Activated CD4-positive, alpha-beta T cell treated with anti-CD3 and anti-CD28 coated beads, Interleukin-2, amount 10 ng/mL, durations not matched to agents 24 days and 14 days (primary cell): Measurements from ENCODE around the gene LDLRAD2. TPM values are rescaled to one million over a fixed set of nuclear protein-coding genes. Genes with fewer than 3 reads are reported as not detected.

Source experiments
- DNase-seq: peaks from one replicate; pipeline ENCODE4 v3.0.0; 2022
- H3K27ac Mint-ChIP-seq: one replicate; pipeline ENCODE4 v1.8.0; 2022; ENCODE audit warnings: mild to moderate bottlenecking, mixed read lengths
- H3K27me3 Mint-ChIP-seq: one replicate; pipeline ENCODE4 v1.8.0; 2022; ENCODE audit warnings: mixed read lengths
- H3K36me3 Mint-ChIP-seq: one replicate; pipeline ENCODE4 v1.8.0; 2022; ENCODE audit warnings: low read depth, mild to moderate bottlenecking, mixed read lengths
- H3K4me1 Mint-ChIP-seq: one replicate; pipeline ENCODE4 v1.8.0; 2021; ENCODE audit warnings: mixed read lengths
- H3K4me3 Mint-ChIP-seq: one replicate; pipeline ENCODE4 v1.8.0; 2022; ENCODE audit warnings: mild to moderate bottlenecking, moderate library complexity, mixed read lengths
- H3K9me3 Mint-ChIP-seq: one replicate; pipeline ENCODE4 v1.8.0; 2021; ENCODE audit warnings: mixed read lengths
- intact Hi-C: fragments of 100-400 bp; cut with micrococcal nuclease; formaldehyde crosslinking; loops from one replicate; pipeline ENCODE4 v1.15.1; 2023
- total RNA-seq: library from RNA; stranded (reverse); gene quantifications from 2 replicates; pipeline ENCODE4 v1.2.3, GENCODE V29; 2022

Gene LDLRAD2
- total RNA-seq, 1 donor from 2014 or later = 0.05 TPM

- Mint-ChIP-seq H3K36me3 (peaks cover 8% of the 10 kb centered on the region), H3K9me3 (no peaks in the 10 kb centered on the region), H3K4me1 (no peaks in the 10 kb centered on the region), H3K4me3 (no peak overlapping the region), H3K27me3 (no peaks in the 10 kb centered on the region), H3K27ac (no peak overlapping the region)
- no peak for DNase-seq
- intact Hi-C loops = no loop called here
Measured at GRCh38 chr1:21836729-21837128, 24.7 kb downstream of the LDLRAD2 start.

GRCh38 chr1:21837476-21837875 lies 25.4 kb downstream of the LDLRAD2 start:
- no peaks in the 10 kb centered on the region for H3K27me3 Mint-ChIP-seq
- intact Hi-C loops = no loop called here
- no peaks in the 10 kb centered on the region for H3K4me1 Mint-ChIP-seq
- H3K36me3 Mint-ChIP-seq = peaks cover 8% of the 10 kb centered on the region
- H3K9me3 Mint-ChIP-seq = no peaks in the 10 kb centered on the region
- no peak overlapping the region for H3K4me3 Mint-ChIP-seq
- no peak overlapping the region for H3K27ac Mint-ChIP-seq
- DNase-seq = no peak

- no peak overlapping the region for H3K4me3 Mint-ChIP-seq
- no peaks in the 10 kb centered on the region for H3K27me3 Mint-ChIP-seq
- H3K36me3 Mint-ChIP-seq = peaks cover 5% of the 10 kb centered on the region
- intact Hi-C loops = no loop called here
- H3K9me3 Mint-ChIP-seq = no peaks in the 10 kb centered on the region
- H3K27ac Mint-ChIP-seq = no peak overlapping the region
- DNase-seq = no peak
- H3K4me1 Mint-ChIP-seq = no peaks in the 10 kb centered on the region
Measured at GRCh38 chr1:21838359-21839157, 26.5 kb downstream of the LDLRAD2 start.

- no peaks in the 10 kb centered on the region for H3K27me3 Mint-ChIP-seq
- no peak for DNase-seq
- H3K4me3 Mint-ChIP-seq = no peak overlapping the region
- no peaks in the 10 kb centered on the region for H3K9me3 Mint-ChIP-seq
- H3K27ac Mint-ChIP-seq = no peak overlapping the region
- no peaks in the 10 kb centered on the region for H3K4me1 Mint-ChIP-seq
- H3K36me3 Mint-ChIP-seq = peaks cover 2% of the 10 kb centered on the region
- intact Hi-C loops = no loop called here
Measured at GRCh38 chr1:21839337-21840037, 27.4 kb downstream of the LDLRAD2 start.

- no peak for DNase-seq
- Mint-ChIP-seq H3K27ac (no peak overlapping the region), H3K4me3 (no peak overlapping the region), H3K36me3 (no peaks in the 10 kb centered on the region), H3K27me3 (no peaks in the 10 kb centered on the region), H3K9me3 (no peaks in the 10 kb centered on the region), H3K4me1 (no peaks in the 10 kb centered on the region)
- intact Hi-C loops = no loop called here
Measured at GRCh38 chr1:21840981-21841380, 28.9 kb downstream of the LDLRAD2 start.

GRCh38 chr1:21841852-21842466 lies 29.9 kb downstream of the LDLRAD2 start:
- H3K27ac Mint-ChIP-seq = no peak overlapping the region
- intact Hi-C loops = no loop called here
- no peaks in the 10 kb centered on the region for H3K4me1 Mint-ChIP-seq

GRCh38 chr1:21842606-21843162 lies 30.6 kb downstream of the LDLRAD2 start:
- Mint-ChIP-seq H3K36me3 (no peaks in the 10 kb centered on the region), H3K27ac (no peak overlapping the region), H3K27me3 (no peaks in the 10 kb centered on the region), H3K4me3 (no peak overlapping the region), H3K9me3 (no peaks in the 10 kb centered on the region), H3K4me1 (no peaks in the 10 kb centered on the region)
- intact Hi-C loops = no loop called here
- DNase-seq = no peak

More at GRCh38 chr1:21841852-21842466, 29.9 kb downstream of the LDLRAD2 start:
- Mint-ChIP-seq H3K4me3 (no peak overlapping the region), H3K36me3 (no peaks in the 10 kb centered on the region), H3K27me3 (no peaks in the 10 kb centered on the region), H3K9me3 (no peaks in the 10 kb centered on the region)
- DNase-seq = no peak

- Mint-ChIP-seq H3K27me3 (no peaks in the 10 kb centered on the region), H3K36me3 (no peaks in the 10 kb centered on the region), H3K27ac (no peak overlapping the region), H3K9me3 (no peaks in the 10 kb centered on the region), H3K4me3 (no peak overlapping the region), H3K4me1 (no peaks in the 10 kb centered on the region)
- intact Hi-C loops = no loop called here
- no peak for DNase-seq
Measured at GRCh38 chr1:21843208-21843607, 31.1 kb downstream of the LDLRAD2 start.

- H3K4me1 Mint-ChIP-seq = no peaks in the 10 kb centered on the region
- no peaks in the 10 kb centered on the region for H3K9me3 Mint-ChIP-seq
- no peak overlapping the region for H3K4me3 Mint-ChIP-seq
- intact Hi-C loops = no loop called here
- no peak overlapping the region for H3K27ac Mint-ChIP-seq
- no peaks in the 10 kb centered on the region for H3K27me3 Mint-ChIP-seq
- no peak for DNase-seq
- H3K36me3 Mint-ChIP-seq = no peaks in the 10 kb centered on the region
Measured at GRCh38 chr1:21843996-21844395, 31.9 kb downstream of the LDLRAD2 start.

- H3K4me1 Mint-ChIP-seq = no peaks in the 10 kb centered on the region
- H3K4me3 Mint-ChIP-seq = no peak overlapping the region
- no peak overlapping the region for H3K27ac Mint-ChIP-seq
- H3K36me3 Mint-ChIP-seq = no peaks in the 10 kb centered on the region
- H3K27me3 Mint-ChIP-seq = no peaks in the 10 kb centered on the region
- DNase-seq = no peak
- intact Hi-C loops = no loop called here
- no peaks in the 10 kb centered on the region for H3K9me3 Mint-ChIP-seq
Measured at GRCh38 chr1:21845646-21846641, 33.9 kb downstream of the LDLRAD2 start.

GRCh38 chr1:21847223-21848205 lies 35.4 kb downstream of the LDLRAD2 start:
- intact Hi-C loops = no loop called here
- H3K27me3 Mint-ChIP-seq = no peaks in the 10 kb centered on the region
- no peaks in the 10 kb centered on the region for H3K36me3 Mint-ChIP-seq
- no peak for DNase-seq
- no peak overlapping the region for H3K4me3 Mint-ChIP-seq
- no peak overlapping the region for H3K27ac Mint-ChIP-seq
- no peaks in the 10 kb centered on the region for H3K9me3 Mint-ChIP-seq
- peaks cover 3% of the 10 kb centered on the region for H3K4me1 Mint-ChIP-seq

GRCh38 chr1:21848524-21849174 lies 36.6 kb downstream of the LDLRAD2 start:
- Mint-ChIP-seq H3K27ac (no peak overlapping the region), H3K27me3 (no peaks in the 10 kb centered on the region), H3K4me1 (peaks cover 3% of the 10 kb centered on the region), H3K4me3 (no peak overlapping the region), H3K9me3 (no peaks in the 10 kb centered on the region), H3K36me3 (no peaks in the 10 kb centered on the region)
- intact Hi-C loops = no loop called here
- DNase-seq = no peak
